ENCODE data around the gene CEP152. TPM values are rescaled to one million over a fixed set of nuclear protein-coding genes. Genes with fewer than 3 reads are reported as not detected.

Gene CEP152
- total and polyA plus RNA-seq, 10 of the 15 experiments (the other 5 are each of a cell fraction or from before 2014, with no cell fraction given), result 5.3 to 22.6 (median 14.2) TPM

GRCh38 chr15:48708641-48709040 is 102.2 kb downstream of the CEP152 start (continued):
- no peak for TF ChIP-seq DPF2 (IDR thresholded peaks at IDR 0.05)

- WGBS (ENCODE audit: insufficient coverage, insufficient replicate concordance, low lambda C conversion rate, missing lambda C conversion rate), result 50% methylated on average over 1 of the region's 1 CpG
- BruUV-seq (replicated peaks), result no TSS peak
- H3K9ac ChIP-seq (ENCODE audit: control insufficient read depth, insufficient read depth, low read length), result no peak overlapping the region
- no peak overlapping the region for H2AFZ ChIP-seq (ENCODE audit: control insufficient read depth, low read depth, low read length)
- POLR2A ChIA-PET, result no interaction called here
- intact Hi-C loops (cut with micrococcal nuclease; ENCODE audit: unreplicated experiment), result no loop called here
- no peaks in the 10 kb centered on the region; the same call in 1 of the 2 replicates for H3K4me1 ChIP-seq (ENCODE audit: control insufficient read depth, insufficient read depth, low read length)
- H4K20me1 ChIP-seq (ENCODE audit: control insufficient read depth, insufficient read depth), result no peaks in the 10 kb centered on the region
- no peaks in the 10 kb centered on the region for H3K79me2 ChIP-seq (ENCODE audit: control insufficient read depth, insufficient read depth, low read length)
- SMC1A ChIA-PET (ENCODE audit: uncharacterized antibody, unreplicated experiment), result no interaction called here
- H3K27ac ChIP-seq (ENCODE audit: control insufficient read depth, insufficient read depth), result no peak overlapping the region
- H3K9me3 ChIP-seq (replicated peaks; ENCODE audit: control insufficient read depth, insufficient read depth, low read length), result no peaks in the 10 kb centered on the region
- in situ Hi-C loops (cut with MboI), result no loop called here
- TF ChIP-seq MTA3 (IDR thresholded peaks at IDR 0.05; ENCODE audit: borderline replicate concordance, low read length) (no peak), SUPT20H (IDR thresholded peaks at IDR 0.05; ENCODE audit: borderline replicate concordance, control insufficient read depth, low read depth, low read length) (no peak), TBL1XR1 (IDR thresholded peaks at IDR 0.05; ENCODE audit: low read depth, low read length) (no peak), CEBPZ (IDR thresholded peaks at IDR 0.05; ENCODE audit: low read depth, low read length) (no peak), NR2C1 (IDR thresholded peaks at IDR 0.05) (no peak), CHD1 (IDR thresholded peaks at IDR 0.05; ENCODE audit: low read depth, low read length) (no peak), CHD4 (IDR thresholded peaks at IDR 0.05) (no peak), MEF2B (IDR thresholded peaks at IDR 0.05; ENCODE audit: partially characterized antibody, poor library complexity, severe bottlenecking) (no peak), SIX5 (IDR thresholded peaks at IDR 0.05; ENCODE audit: low read depth, low read length, severe bottlenecking) (no peak), RBBP5 (conservative IDR thresholded peaks at IDR 0.05) (no peak), KLF5 (IDR thresholded peaks at IDR 0.05; ENCODE audit: partially characterized antibody) (no peak), YY1 (IDR thresholded peaks at IDR 0.05; ENCODE audit: low read depth, low read length) (no peak), E2F8 (IDR thresholded peaks at IDR 0.05; ENCODE audit: low read depth, partially characterized antibody) (no peak), ZNF622 (IDR thresholded peaks at IDR 0.05) (no peak), SMC3 (IDR thresholded peaks at IDR 0.05; ENCODE audit: borderline replicate concordance, low read length) (no peak), MTA2 (IDR thresholded peaks at IDR 0.05; ENCODE audit: low read depth) (no peak), JUNB (IDR thresholded peaks at IDR 0.05) (no peak), POLR2A (IDR thresholded peaks at IDR 0.05; ENCODE audit: low read depth, low read length) (no peak)
- CTCF ChIA-PET, result interaction anchor here (0.6 kb wide), 1 partner anchor 1416 kb away, joined by 3 read pairs; no protein-coding TSS in a partner anchor
- no peaks in the 10 kb centered on the region for H3K27me3 ChIP-seq (replicated peaks in 1 of 2; ENCODE audit: control insufficient read depth in 2 of 2, insufficient read depth in 2 of 2, low read length in 1 of 2)
- no peak overlapping the region for H3K4me2 ChIP-seq (ENCODE audit: control insufficient read depth, insufficient read depth)
- H3K4me3 ChIP-seq, result no peak overlapping the region
- no peaks in the 10 kb centered on the region for H3K36me3 ChIP-seq (ENCODE audit: control insufficient read depth in 2 of 2, insufficient read depth in 2 of 2, low read length in 1 of 2)
- RAD21 ChIA-PET (ENCODE audit: unreplicated experiment), result no interaction called here
- FAIRE-seq, result no peak
- no peak for ATAC-seq
- DNase-seq (ENCODE audit: low read depth, low spot score), result no peak
Observed at GRCh38 chr15:48705381-48705780, 105.5 kb downstream of the CEP152 start.
